Mucosa of stomach (tissue), 1 donor: ENCODE results near the gene EGLN3.

Experiments
- H3K27me3 ChIP-seq: one replicate; pipeline ENCODE4 v1.7.0; 2013; ENCODE audit warnings: mild to moderate bottlenecking, low read length; ENCODE audit not compliant: control insufficient read depth, insufficient read depth
- H3K36me3 ChIP-seq: one replicate; pipeline ENCODE4 v1.7.0; 2013; ENCODE audit warnings: low read length; ENCODE audit not compliant: control insufficient read depth, insufficient read depth
- H3K4me1 ChIP-seq: one replicate; pipeline ENCODE4 v1.7.0; 2013; ENCODE audit warnings: mild to moderate bottlenecking, low read length; ENCODE audit not compliant: control insufficient read depth, insufficient read depth
- H3K4me3 ChIP-seq: one replicate; pipeline ENCODE4 v1.7.0; 2013; ENCODE audit warnings: low read length
- H3K9ac ChIP-seq: one replicate; pipeline ENCODE4 v1.7.0; 2013; ENCODE audit warnings: mild to moderate bottlenecking, low read length, moderate library complexity
- H3K9me3 ChIP-seq: one replicate; pipeline ENCODE4 v1.7.0; 2013; ENCODE audit warnings: mild to moderate bottlenecking, low read length, moderate library complexity; ENCODE audit not compliant: control insufficient read depth
- donor health status: Pancreatic carcinoma.

EGLN3 gene

DNA sequence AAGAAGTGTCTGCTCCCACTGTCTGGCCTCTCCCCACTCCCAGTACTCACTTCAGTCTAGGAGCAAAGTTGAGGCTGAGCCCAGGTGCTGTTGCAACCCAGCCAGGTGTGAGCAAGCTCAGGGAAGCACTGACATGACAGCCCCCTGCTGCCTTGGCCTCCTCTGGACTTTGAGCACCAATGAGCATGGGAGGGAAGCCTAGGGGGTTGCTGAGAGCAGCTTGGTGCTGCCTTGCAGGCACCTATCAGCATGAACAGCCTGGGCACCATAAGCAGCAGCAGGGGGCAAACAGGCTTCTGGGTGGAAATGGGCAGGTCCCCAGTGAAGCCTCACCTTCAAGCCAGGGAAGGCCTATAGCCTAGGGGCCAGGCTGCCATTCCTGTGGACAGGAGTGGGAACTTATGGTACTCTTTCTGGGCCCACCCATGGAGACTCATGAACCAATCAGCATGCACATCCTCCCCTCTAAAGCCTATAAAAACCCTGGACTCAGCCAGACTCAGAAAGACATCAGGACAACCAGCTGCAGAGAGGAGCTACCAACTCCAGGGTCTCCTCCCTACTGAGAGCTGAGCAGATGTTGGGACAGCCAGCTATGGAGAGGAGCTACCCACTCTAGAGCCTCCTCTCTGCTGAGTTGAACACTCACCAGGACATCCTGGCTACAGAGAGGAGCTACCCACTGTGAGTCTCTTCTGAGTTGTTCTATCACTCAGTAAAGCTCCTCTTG, 49.3 kb downstream of the EGLN3 start:
- no peaks in the 10 kb centered on the region for H3K27me3 ChIP-seq
- H3K9ac ChIP-seq = no peak overlapping the region
- no peaks in the 10 kb centered on the region for H3K4me1 ChIP-seq
- H3K4me3 ChIP-seq = no peak overlapping the region
- no peaks in the 10 kb centered on the region for H3K36me3 ChIP-seq
- H3K9me3 ChIP-seq = no peaks in the 10 kb centered on the region

DNA sequence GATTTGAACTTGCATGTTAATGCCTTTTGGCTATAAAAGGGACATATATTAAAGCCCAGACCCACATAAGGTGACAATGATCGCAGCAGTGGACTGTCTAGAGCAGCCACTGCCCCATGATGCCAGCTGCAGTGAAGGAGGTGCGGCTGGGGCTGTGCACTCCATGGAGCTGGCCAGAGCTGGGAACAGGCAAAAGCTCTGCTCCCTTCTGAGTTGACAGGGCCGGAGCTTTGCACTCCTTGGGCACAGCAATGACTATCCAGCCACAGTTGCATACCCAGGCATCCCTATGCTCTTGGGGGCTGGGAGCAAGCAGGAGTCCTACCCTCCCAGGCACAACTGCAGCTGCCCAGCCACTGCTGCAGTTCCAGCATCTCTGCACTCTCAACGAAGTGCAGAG, 50.2 kb downstream of the EGLN3 start:
- Histone ChIP-seq H3K4me3 (no peak overlapping the region), H3K36me3 (no peaks in the 10 kb centered on the region), H3K9me3 (no peaks in the 10 kb centered on the region), H3K9ac (no peak overlapping the region), H3K27me3 (no peaks in the 10 kb centered on the region), H3K4me1 (no peaks in the 10 kb centered on the region)

DNA sequence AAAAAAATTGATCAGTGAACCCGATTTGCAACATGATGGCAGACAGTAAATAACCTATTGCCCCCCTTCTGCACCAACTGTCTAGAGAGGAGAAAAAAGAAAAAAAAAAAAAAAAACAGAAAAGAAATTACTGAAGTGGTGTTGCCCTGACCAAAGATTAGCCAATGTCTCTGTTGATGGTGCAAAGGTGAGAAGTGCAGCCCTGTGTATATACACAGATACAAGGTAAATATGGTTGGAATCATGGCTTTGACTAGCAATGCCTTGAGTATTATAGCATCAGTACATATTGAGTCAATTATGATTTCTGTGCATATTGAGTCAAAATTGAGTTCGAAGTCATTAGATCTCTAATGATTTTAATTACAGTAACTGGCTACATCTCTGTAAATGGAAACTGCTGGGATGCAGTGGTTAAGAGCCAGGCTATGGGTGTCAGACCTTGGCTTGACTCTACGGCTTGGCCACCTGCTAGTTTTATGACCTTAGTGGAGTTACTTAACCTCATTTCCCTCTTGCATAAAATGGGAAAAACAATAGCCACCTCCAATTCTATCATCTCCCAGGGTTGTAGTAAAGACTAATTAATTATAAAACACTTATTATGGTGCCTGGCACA, 51.0 kb downstream of the EGLN3 start:
- Histone ChIP-seq H3K27me3 (no peaks in the 10 kb centered on the region), H3K4me3 (no peak overlapping the region), H3K4me1 (no peaks in the 10 kb centered on the region), H3K9me3 (no peaks in the 10 kb centered on the region), H3K36me3 (no peaks in the 10 kb centered on the region), H3K9ac (no peak overlapping the region)

DNA sequence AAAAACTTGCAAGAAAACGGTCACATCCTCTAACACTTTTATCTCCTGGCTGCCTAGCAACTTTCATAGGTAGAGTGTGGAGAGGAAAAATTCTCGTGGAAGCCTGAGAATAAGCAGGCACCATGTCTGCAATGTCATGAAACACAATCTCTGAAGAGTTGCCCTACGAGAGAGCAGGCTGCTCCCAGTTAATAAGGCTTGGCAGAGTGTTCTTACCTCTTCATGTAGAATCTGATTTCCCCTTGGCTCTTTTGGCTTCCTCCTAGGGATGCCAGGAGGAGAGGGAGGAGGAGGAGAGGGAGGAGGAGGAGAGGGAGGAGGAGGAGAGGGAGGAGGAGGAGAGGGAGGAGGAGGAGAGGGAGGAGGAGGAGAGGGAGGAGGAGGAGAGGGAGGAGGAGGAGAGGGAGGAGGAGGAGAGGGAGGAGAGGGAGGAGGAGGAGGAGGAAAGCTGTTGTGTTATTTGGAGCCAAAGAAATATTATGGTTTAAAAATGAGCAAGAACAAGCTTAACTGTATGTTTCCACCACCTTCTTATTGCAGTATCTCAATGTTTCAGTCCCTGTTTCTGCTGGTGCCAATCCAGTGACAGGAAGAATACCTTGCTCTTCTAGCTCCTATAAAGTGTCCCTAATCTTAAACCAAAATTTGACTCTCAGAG, 52.9 kb downstream of the EGLN3 start:
- no peaks in the 10 kb centered on the region for H3K36me3 ChIP-seq
- no peaks in the 10 kb centered on the region for H3K4me1 ChIP-seq
- H3K27me3 ChIP-seq = no peaks in the 10 kb centered on the region
- H3K4me3 ChIP-seq = no peak overlapping the region
- H3K9me3 ChIP-seq = no peaks in the 10 kb centered on the region
- H3K9ac ChIP-seq = no peak overlapping the region

DNA sequence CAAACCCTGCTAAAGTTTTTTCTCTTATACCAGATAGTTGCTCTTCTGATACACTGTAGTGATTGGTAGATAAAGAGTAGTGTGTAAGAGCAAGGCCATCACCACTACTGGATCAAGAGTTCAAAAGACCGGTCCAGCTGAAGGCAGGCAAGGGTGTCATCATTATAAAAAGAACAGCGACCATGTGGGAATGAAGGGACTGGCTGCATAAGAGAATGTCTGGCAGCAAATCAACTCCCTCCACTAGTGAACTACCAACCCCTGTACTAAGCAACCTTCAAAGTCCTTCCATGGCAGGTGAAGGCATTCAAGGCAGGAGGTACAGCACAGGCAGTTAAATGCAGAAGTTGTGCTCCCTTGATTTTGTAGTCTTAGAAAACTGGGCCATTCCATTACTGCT, 53.5 kb downstream of the EGLN3 start:
- H3K36me3 ChIP-seq = no peaks in the 10 kb centered on the region
- H3K9ac ChIP-seq = no peak overlapping the region
- no peaks in the 10 kb centered on the region for H3K9me3 ChIP-seq
- H3K4me1 ChIP-seq = no peaks in the 10 kb centered on the region
- no peak overlapping the region for H3K4me3 ChIP-seq
- no peaks in the 10 kb centered on the region for H3K27me3 ChIP-seq

DNA sequence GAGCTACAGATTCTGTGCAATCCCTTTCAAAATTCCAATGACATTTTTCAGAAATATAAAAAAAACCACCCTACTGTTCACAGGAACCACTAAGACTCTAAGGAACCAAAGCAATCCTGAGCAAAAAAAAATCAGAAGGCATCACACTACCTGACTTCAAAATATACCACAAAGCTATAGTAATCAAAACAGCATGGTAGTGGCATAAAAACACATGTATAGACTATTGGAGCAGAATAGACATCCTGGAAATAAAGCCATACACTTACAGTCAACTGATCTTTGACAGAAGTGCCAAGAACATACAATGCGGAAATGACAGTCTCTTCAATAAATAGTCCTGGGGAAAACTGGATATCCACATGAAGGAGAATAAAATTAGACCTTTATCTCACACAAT, 56.5 kb downstream of the EGLN3 start:
- Histone ChIP-seq H3K4me1 (no peaks in the 10 kb centered on the region), H3K9me3 (no peaks in the 10 kb centered on the region), H3K36me3 (no peaks in the 10 kb centered on the region), H3K27me3 (no peaks in the 10 kb centered on the region), H3K4me3 (no peak overlapping the region), H3K9ac (no peak overlapping the region)

DNA sequence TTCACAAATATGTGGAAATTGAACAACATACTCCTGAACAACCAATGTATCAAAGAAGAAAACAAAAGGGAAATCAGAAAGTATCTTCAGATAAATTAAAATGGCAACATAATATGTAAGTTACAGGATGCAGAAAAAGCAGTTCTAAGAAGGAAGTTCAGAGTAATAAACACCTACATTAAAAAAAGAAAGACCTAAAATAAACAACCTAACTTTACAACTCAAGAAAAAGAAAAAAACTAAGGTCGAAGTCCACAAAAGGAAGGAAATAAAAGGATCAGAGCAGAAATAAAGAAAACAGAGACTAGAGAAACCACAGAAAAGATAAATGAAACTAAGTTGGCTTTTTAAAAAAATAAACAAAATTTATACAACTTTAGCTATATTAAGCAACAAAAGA, 59.2 kb downstream of the EGLN3 start:
- Histone ChIP-seq H3K9me3 (no peaks in the 10 kb centered on the region), H3K9ac (no peak overlapping the region), H3K27me3 (no peaks in the 10 kb centered on the region), H3K4me3 (no peak overlapping the region), H3K4me1 (no peaks in the 10 kb centered on the region), H3K36me3 (no peaks in the 10 kb centered on the region)

DNA sequence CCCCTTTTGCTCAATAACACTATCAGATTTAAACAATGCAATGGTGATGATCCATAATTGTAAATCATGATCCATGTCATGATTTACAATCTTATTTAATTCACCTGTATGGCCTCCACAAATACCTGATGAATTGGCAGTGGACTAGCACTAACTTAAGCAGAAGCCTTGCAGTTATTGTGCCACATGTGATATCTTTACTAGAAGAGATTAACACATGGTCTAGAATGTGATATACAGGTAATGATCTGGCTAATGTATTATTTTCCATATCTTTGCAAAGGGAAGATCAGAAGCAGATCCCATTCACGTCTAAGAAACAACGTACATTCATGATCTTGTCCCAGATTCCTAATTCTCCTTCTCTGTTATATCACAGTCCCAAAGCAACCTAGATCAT, 66.0 kb downstream of the EGLN3 start:
- Histone ChIP-seq H3K27me3 (no peaks in the 10 kb centered on the region), H3K9ac (no peak overlapping the region), H3K4me3 (no peak overlapping the region), H3K9me3 (no peaks in the 10 kb centered on the region), H3K4me1 (no peaks in the 10 kb centered on the region), H3K36me3 (no peaks in the 10 kb centered on the region)

DNA sequence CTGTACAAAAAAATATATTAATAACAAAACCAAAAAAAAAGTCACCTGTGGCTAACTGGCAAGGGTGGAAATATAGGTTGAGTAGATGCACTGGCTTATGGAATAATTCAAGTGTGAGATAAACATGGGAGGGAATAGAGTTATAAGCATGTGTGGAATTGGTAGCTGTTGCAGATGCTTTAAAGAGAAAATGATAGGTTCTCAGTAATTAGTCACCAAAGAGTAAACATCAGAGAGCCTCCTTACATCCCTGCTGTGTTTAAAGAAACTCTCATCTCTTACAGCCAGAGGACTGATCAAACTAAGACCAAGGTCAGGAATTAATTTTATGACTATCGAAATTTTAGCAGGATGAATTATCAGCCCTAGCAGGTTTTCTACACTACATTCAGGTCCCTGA, 70.5 kb downstream of the EGLN3 start:
- no peaks in the 10 kb centered on the region for H3K4me1 ChIP-seq
- no peak overlapping the region for H3K9ac ChIP-seq
- H3K36me3 ChIP-seq = no peaks in the 10 kb centered on the region
- no peaks in the 10 kb centered on the region for H3K27me3 ChIP-seq
- no peak overlapping the region for H3K4me3 ChIP-seq
- H3K9me3 ChIP-seq = no peaks in the 10 kb centered on the region

DNA sequence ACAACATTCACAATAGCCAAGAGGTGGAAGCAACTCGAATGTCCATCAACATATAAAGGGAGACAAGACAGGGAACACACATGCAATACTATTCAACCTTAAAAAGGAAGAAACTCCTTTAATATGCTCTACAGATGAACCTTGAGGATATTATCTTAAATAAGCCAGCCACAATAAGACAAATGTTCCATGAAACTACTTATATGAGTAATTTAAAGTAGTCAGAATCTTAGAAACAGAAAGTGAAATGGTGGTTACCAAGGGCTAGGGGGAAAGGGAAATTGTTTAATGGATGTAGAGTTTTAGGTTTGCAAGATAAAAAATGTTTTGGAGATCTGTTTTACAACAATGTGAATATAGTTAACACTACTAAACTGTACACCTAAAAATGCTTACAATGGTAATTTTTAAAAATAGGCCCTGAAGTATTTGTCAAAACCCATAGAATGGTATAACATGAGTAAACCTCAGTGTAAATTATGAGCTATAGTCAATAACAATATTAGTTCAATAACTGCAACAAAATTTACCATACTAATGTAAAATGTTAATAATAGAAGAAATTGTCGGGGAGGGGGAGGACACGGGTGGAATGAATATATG, 71.1 kb downstream of the EGLN3 start:
- H3K4me1 ChIP-seq = no peaks in the 10 kb centered on the region
- H3K27me3 ChIP-seq = no peaks in the 10 kb centered on the region
- H3K4me3 ChIP-seq = no peak overlapping the region
- no peaks in the 10 kb centered on the region for H3K36me3 ChIP-seq
- H3K9me3 ChIP-seq = no peaks in the 10 kb centered on the region
- no peak overlapping the region for H3K9ac ChIP-seq

DNA sequence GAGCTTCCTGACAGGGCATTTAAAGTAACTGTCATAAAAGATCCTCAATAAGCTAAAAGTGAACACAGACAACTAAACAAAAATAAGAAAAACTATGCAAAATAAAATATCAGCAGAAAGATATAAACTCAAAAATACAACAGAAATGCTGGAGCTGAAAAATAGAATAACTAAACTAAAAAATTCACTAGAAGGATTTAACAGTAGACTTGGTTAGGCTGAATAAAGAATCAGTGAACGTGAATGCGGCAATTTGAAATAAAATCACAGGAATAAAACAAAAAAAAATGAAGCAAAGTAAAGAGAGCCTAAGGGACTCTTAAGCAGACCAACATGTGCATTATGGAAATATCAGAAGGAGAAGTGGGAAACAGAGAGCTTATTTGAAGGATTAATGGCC, 74.6 kb downstream of the EGLN3 start:
- H3K4me3 ChIP-seq = no peak overlapping the region
- H3K9me3 ChIP-seq = no peaks in the 10 kb centered on the region
- no peak overlapping the region for H3K9ac ChIP-seq
- no peaks in the 10 kb centered on the region for H3K27me3 ChIP-seq
- H3K36me3 ChIP-seq = no peaks in the 10 kb centered on the region
- H3K4me1 ChIP-seq = no peaks in the 10 kb centered on the region
